Lung (tissue), 12 donors: Measurements from ENCODE around the gene APOB. TPM values are rescaled to one million over a fixed set of nuclear protein-coding genes. Genes with fewer than 3 reads are reported as not detected.

ENCODE experiments used
- ATAC-seq: fragments of 200-7000 bp; cut with Tn5 transposase; one replicate; pipeline ENCODE4 v1.9.1; 2020; ENCODE audit warnings: moderate number of reproducible peaks; ENCODE audit not compliant: insufficient read depth, low FRiP score
- DNase-seq, 3 donors: peaks; one replicate each; pipeline ENCODE4 v3.0.0-alpha.2; 2013 to 2017
- H3K27ac ChIP-seq, 2 donors: one replicate each; pipeline ENCODE4 v1.5.1; 2013; ENCODE audit warnings: mild to moderate bottlenecking in 2 of 2, moderate library complexity in 2 of 2, control low read depth in 1 of 2, inconsistent platforms in 1 of 2, low read depth in 1 of 2, low read length in 1 of 2
- H3K27me3 ChIP-seq, 3 donors: one replicate each; pipeline ENCODE4 v1.5.1; 2013; ENCODE audit warnings: low read length in 2 of 3; ENCODE audit not compliant: control insufficient read depth in 3 of 3, insufficient read depth in 3 of 3
- H3K36me3 ChIP-seq, 4 donors: one replicate each; pipeline ENCODE4 v1.5.1; 2013; ENCODE audit warnings: low read length in 4 of 4, mild to moderate bottlenecking in 1 of 4, moderate library complexity in 1 of 4; ENCODE audit not compliant: control insufficient read depth in 4 of 4, insufficient read depth in 4 of 4
- H3K4me1 ChIP-seq, 5 donors: one replicate each; pipeline ENCODE4 v1.5.1; 2013; ENCODE audit warnings: low read length in 5 of 5, mild to moderate bottlenecking in 2 of 5, moderate library complexity in 1 of 5; ENCODE audit not compliant: control insufficient read depth in 5 of 5, insufficient read depth in 5 of 5
- H3K4me3 ChIP-seq: one replicate; pipeline ENCODE4 v1.5.1; 2013; ENCODE audit warnings: mild to moderate bottlenecking, control low read depth, moderate library complexity
- H3K9ac ChIP-seq, 2 donors: one replicate each; pipeline ENCODE4 v1.5.1; 2013; ENCODE audit warnings: low read length in 2 of 2, control low read depth in 1 of 2; ENCODE audit not compliant: insufficient read depth in 1 of 2
- H3K9me3 ChIP-seq, 4 donors: one replicate each; pipeline ENCODE4 v1.5.1; 2013; ENCODE audit warnings: low read length in 3 of 4, mild to moderate bottlenecking in 1 of 4, moderate library complexity in 1 of 4; ENCODE audit not compliant: control insufficient read depth in 4 of 4, insufficient read depth in 3 of 4
- WGBS, 2 donors: extraction: QIAGEN DNeasy Blood & Tissue Kit; methylation state at CpG; one replicate each; pipeline ENCODE4 v1.1.7; 2013; 5-methylcytosine and 5-hydroxymethylcytosine counted together
- polyA plus RNA-seq, 2 donors: library from polyadenylated mRNA; stranded (reverse); fragments of 200-250 nt; gene quantifications; one replicate each; pipeline ENCODE4 v1.2.1, GENCODE V29; 2013
- total RNA-seq, 2 donors: library from RNA; depleted of rRNA in 1 of 2; stranded (reverse); fragments of >200 nt in 1 of 2; gene quantifications; one replicate each; pipeline ENCODE4 v1.2.1, GENCODE V29; 2014 to 2021
- TF ChIP-seq, protein P1 (sequence below): IDR thresholded peaks from 2 replicates; pipeline ENCODE4 v1.5.1; 2012; ENCODE audit warnings: mild to moderate bottlenecking; ENCODE audit errors: control extremely low read depth, extremely low read depth
- donor health status: control.
- donor health status: control.
- donor health status: Bipolar disorder and iron deficiency.
- donor health status: healthy.
- donor health status: DM: yes; HTN: yes; CAD: no.

The APOB gene
- total and polyA plus RNA-seq, 4 donors = 0.04 to 1.7 (median 0.18) TPM

DNA sequence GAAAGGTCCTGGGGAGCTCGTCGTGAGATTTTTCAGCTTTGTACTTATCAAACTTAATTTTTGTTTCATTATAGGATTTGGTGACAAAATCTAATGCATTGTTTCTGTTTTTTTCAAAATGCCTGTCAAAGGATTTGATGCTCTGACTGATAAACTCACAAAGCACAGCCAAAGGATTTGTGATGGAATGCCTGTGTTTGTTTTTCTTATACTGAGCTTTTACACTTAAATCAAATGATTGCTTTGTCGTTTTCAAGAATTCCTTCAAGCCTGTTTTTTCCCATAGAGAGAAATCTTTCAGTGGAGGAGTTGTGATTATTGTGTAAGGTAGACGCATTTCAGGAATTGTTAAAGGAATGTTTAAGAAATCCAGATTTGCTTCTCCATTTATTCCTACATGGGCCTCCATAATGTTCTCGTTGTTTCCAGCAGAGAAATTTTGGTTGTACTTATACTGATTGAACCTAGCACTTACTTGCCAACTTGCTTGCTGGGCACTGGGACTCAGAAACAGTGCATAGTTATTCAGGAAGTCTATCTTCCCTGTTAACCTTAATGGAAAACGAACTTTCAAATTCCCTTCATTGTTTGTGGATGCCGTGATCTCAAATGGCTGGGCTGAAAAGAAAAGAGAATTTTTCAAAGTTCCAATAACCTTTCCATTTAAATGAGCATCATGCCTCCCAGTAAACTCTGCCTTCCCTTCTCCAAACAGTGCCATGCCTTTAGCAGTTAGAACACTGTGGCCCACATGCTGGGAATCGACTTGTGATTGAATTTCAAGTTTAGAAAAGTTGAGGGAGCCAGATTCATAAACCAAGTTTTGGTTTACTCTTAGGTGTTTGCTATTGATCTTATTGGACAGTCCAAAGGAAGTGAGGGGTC, 36.5 kb downstream of the APOB start:
- WGBS, 2 donors = 76 to 77% methylated on average over 8 of the region's 8 CpGs
- H3K4me1 ChIP-seq = no peaks in the 10 kb centered on the region
- ATAC-seq (no peak), DNase-seq (no peak)
- H3K36me3 ChIP-seq = no peaks in the 10 kb centered on the region
- no peak overlapping the region for H3K4me3 ChIP-seq
- no peak overlapping the region for H3K27ac ChIP-seq
- H3K9ac ChIP-seq = no peak overlapping the region
- H3K27me3 ChIP-seq = peaks cover 0 to 4% (median 0%) of the 10 kb centered on the region in 3 donors
- H3K9me3 ChIP-seq = peaks cover 0 to 2% (median under 1%) of the 10 kb centered on the region in 4 donors
- TF ChIP-seq, protein P1, sequence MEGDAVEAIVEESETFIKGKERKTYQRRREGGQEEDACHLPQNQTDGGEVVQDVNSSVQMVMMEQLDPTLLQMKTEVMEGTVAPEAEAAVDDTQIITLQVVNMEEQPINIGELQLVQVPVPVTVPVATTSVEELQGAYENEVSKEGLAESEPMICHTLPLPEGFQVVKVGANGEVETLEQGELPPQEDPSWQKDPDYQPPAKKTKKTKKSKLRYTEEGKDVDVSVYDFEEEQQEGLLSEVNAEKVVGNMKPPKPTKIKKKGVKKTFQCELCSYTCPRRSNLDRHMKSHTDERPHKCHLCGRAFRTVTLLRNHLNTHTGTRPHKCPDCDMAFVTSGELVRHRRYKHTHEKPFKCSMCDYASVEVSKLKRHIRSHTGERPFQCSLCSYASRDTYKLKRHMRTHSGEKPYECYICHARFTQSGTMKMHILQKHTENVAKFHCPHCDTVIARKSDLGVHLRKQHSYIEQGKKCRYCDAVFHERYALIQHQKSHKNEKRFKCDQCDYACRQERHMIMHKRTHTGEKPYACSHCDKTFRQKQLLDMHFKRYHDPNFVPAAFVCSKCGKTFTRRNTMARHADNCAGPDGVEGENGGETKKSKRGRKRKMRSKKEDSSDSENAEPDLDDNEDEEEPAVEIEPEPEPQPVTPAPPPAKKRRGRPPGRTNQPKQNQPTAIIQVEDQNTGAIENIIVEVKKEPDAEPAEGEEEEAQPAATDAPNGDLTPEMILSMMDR = no peak

DNA sequence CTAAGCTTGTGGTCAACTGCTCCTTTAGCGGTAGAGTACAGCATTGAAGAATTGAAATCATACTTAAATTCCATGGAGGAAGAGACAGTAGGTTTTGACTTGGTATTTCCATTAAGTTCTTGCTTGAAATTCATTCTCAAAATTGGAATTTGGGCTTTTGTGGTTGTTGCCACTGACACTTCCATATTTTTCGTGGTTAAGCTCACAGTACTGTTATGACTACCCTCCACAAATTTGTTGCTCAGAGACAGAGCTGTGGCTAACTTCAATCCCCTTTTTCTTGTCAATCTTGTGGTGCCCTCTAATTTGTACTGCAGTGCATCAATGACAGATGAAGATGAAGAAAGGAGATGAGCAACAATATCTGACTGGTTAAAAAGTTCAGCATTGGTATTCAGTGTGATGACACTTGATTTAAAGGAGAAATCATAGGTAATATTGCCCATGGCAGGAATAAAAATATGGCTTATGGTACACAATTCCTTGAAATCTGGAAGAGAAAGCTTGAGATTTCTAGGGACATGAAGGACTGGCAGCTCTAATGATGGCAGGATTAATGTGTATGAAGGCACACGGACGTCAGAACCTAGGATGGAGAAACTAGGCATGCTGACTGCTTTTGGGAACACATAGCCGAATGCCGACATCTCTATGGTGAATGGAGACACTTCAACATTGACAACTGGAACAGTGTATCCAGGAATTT, 37.3 kb downstream of the APOB start:
- DNase-seq (no peak), ATAC-seq (no peak)
- Histone ChIP-seq H3K9ac (no peak overlapping the region), H3K4me3 (no peak overlapping the region), H3K27me3 (peaks cover 0 to 4% (median 0%) of the 10 kb centered on the region in 3 donors), H3K4me1 (no peaks in the 10 kb centered on the region), H3K36me3 (no peaks in the 10 kb centered on the region), H3K27ac (no peak overlapping the region), H3K9me3 (peaks cover 0 to 2% (median under 1%) of the 10 kb centered on the region in 4 donors)
- TF ChIP-seq, protein P1 = no peak
- 78 to 87% methylated on average over 6 of the region's 6 CpGs for WGBS, 2 donors

DNA sequence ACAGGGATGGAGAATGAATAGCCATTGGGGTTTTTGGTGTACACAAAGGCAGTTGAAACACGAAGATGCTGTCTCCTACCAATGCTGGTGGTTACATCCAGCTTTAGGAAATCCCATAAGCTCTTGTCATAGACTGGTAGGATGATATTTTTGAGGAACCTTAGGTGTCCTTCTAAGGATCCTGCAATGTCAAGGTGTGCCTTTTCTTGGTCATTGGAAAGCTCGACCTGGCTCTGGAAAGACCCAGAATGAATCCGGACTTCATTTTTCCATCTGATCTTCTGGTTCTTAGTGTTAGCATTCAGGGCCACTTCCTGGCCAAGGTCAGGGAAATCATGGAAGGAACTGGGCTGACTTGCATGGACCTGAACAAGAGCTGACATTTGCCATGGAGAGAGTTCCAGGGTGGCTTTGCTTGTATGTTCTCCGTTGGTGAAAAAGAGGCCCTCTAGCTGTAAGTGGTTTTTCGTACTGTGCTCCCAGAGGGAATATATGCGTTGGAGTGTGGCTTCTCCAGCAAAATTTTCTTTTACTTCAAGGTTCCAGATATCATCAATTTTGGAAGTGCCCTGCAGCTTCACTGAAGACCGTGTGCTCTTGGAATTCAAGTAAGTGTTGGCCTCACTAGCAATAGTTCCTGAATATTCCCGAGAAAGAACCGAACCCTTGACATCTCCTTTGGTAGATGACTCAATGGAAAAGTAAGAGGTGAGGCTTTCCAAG, 38.0 kb downstream of the APOB start:
- Histone ChIP-seq H3K36me3 (no peaks in the 10 kb centered on the region), H3K27ac (no peak overlapping the region)
- no peak for ATAC-seq

More for the DNA sequence above, 38.0 kb downstream of the APOB start:
- Histone ChIP-seq H3K9ac (no peak overlapping the region), H3K9me3 (peaks cover 0 to 2% (median under 1%) of the 10 kb centered on the region in 4 donors), H3K4me3 (no peak overlapping the region), H3K27me3 (peaks cover 0 to 4% (median 0%) of the 10 kb centered on the region in 3 donors), H3K4me1 (no peaks in the 10 kb centered on the region)
- WGBS, 2 donors = 83 to 94% methylated on average over 9 of the region's 9 CpGs
- DNase-seq = no peak
- TF ChIP-seq, protein P1 = no peak
